HEK293T (cell line): ENCODE results near the gene IRF8.

Source experiments
- CTCF ChIA-PET: fragments of 350-600 bp; formaldehyde crosslinking; extraction: SDS; loops from one replicate; lab custom pipeline; 2021; ENCODE audit warnings: antibody characterized with exemption, inconsistent platforms; lab: Yijun Ruan, JAX
- POLR2A ChIA-PET: fragments of 350-600 bp; formaldehyde crosslinking; extraction: SDS; loops from one replicate; lab custom pipeline; 2020; ENCODE audit warnings: antibody characterized with exemption, inconsistent platforms; lab: Yijun Ruan, JAX
- DNase-seq: peaks from one replicate; pipeline ENCODE4 v3.0.0; 2012; ENCODE audit warnings: mixed read lengths; ENCODE audit errors: extremely low spot score
- ARNT ChIP-seq: fragments of 450-650 bp; IDR thresholded peaks from 2 replicates; pipeline ENCODE4 v1.6.1; 2017; ENCODE audit warnings: mild to moderate bottlenecking
- BHLHE40 ChIP-seq: fragments of 450-650 bp; IDR thresholded peaks from 2 replicates; pipeline ENCODE4 v1.6.1; 2016; ENCODE audit warnings: mild to moderate bottlenecking, moderate library complexity, borderline replicate concordance
- CTBP1 ChIP-seq: fragments of 450-650 bp; IDR thresholded peaks from 2 replicates; pipeline ENCODE4 v1.6.1; 2016; ENCODE audit warnings: borderline replicate concordance
- ELF4 ChIP-seq: fragments of 450-650 bp; IDR thresholded peaks from 2 replicates; pipeline ENCODE4 v1.6.1; 2017; ENCODE audit warnings: antibody characterized with exemption
- FOXA1 ChIP-seq: fragments of 450-650 bp; IDR thresholded peaks from 2 replicates; pipeline ENCODE4 v1.6.1; 2016; ENCODE audit warnings: mild to moderate bottlenecking
- FOXK2 ChIP-seq: fragments of 450-650 bp; IDR thresholded peaks from 2 replicates; pipeline ENCODE4 v1.6.1; 2016; ENCODE audit warnings: mild to moderate bottlenecking
- FOXM1 ChIP-seq: fragments of 450-650 bp; IDR thresholded peaks from 2 replicates; pipeline ENCODE4 v1.6.1; 2017; ENCODE audit warnings: mild to moderate bottlenecking, borderline replicate concordance
- HDGF ChIP-seq: fragments of 450-650 bp; IDR thresholded peaks from 2 replicates; pipeline ENCODE4 v1.6.1; 2017; ENCODE audit warnings: antibody characterized with exemption, borderline replicate concordance
- L3MBTL2 ChIP-seq: fragments of 450-650 bp; conservative IDR thresholded peaks from 2 replicates; pipeline ENCODE4 v1.6.1; 2016; ENCODE audit warnings: mild to moderate bottlenecking
- LEF1 ChIP-seq: fragments of 450-650 bp; IDR thresholded peaks from 2 replicates; pipeline ENCODE4 v1.6.1; 2017; ENCODE audit warnings: mild to moderate bottlenecking, borderline replicate concordance
- NFRKB ChIP-seq: fragments of 450-650 bp; IDR thresholded peaks from 2 replicates; pipeline ENCODE4 v1.6.1; 2016; ENCODE audit warnings: mild to moderate bottlenecking, moderate library complexity
- SP1 ChIP-seq: fragments of 450-650 bp; IDR thresholded peaks from 2 replicates; pipeline ENCODE4 v1.6.1; 2017
- SUZ12 ChIP-seq: fragments of 450-650 bp; IDR thresholded peaks from 2 replicates; pipeline ENCODE4 v1.6.1; 2016; ENCODE audit warnings: mild to moderate bottlenecking
- TARDBP ChIP-seq: fragments of 450-650 bp; IDR thresholded peaks from 2 replicates; pipeline ENCODE4 v1.6.1; 2016
- ZNF384 ChIP-seq: fragments of 450-650 bp; IDR thresholded peaks from 2 replicates; pipeline ENCODE4 v1.6.1; 2016
- TF ChIP-seq, protein P1 (sequence below): fragments of 450-650 bp; IDR thresholded peaks from 2 replicates; pipeline ENCODE4 v1.6.1; 2016

IRF8 gene

DNA sequence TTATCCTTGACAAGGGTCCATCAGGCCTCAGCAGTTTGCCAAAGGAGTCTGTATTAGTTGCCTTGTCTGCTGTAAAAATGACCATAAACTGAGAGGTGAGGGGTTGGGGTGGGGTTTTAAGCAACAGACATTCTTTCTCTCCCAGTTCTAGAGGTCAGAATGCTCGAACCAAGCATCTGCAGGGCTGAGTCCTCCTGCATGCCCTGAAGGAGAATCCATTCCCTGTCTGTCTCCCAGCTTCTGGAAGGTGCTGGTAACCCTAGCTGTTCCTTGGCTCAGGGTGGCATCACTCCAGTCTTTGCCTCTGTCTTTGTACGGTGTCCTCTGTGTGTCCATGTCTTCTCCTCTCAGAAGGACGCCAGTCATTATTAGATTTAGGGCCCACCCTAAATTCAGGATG, 17.5 kb upstream of the IRF8 start:
- ChIA-PET CTCF (no interaction called here), POLR2A (no interaction called here)
- no peak for DNase-seq
- TF ChIP-seq FOXK2 (no peak), HDGF (no peak), ZNF384 (no peak), NFRKB (no peak), ELF4 (no peak), FOXM1 (no peak), FOXA1 (no peak), SP1 (no peak), L3MBTL2 (no peak), ARNT (no peak)
- TF ChIP-seq, protein P1, sequence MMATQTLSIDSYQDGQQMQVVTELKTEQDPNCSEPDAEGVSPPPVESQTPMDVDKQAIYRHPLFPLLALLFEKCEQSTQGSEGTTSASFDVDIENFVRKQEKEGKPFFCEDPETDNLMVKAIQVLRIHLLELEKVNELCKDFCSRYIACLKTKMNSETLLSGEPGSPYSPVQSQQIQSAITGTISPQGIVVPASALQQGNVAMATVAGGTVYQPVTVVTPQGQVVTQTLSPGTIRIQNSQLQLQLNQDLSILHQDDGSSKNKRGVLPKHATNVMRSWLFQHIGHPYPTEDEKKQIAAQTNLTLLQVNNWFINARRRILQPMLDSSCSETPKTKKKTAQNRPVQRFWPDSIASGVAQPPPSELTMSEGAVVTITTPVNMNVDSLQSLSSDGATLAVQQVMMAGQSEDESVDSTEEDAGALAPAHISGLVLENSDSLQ, result no peak

DNA sequence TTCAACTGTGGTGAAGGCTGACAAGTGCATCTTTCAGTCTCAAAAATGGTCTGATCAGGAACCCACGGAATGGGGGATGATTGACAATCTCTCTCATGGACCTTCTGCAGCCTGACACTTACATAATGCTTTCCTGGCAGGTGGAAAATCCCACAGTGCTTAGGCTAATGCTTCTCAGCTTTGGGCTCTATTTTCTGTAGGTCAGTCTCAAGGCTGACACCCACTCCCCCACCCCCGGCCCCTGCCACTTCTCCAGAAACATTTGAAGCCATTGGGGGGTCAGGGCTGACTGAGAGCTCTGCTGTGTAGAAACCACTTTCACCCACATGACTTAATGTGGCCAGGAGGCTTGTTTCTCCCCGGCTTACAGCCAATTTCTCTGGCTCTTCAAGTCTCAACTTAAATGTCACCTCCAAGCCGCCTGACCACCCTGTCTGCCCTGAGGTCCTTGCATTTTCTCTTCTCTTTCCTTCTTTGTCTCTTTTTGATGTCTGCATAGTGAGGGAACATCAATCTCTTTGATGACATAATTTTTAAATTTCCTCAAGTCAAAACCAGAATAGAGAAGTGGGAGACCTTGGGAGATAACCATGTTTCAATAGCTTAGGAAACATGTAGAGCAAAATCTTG, 16.7 kb upstream of the IRF8 start:
- no peak for TF ChIP-seq SP1
- no peak for TF ChIP-seq NFRKB
- TF ChIP-seq L3MBTL2, result no peak
- TF ChIP-seq FOXK2, result no peak
- no peak for TF ChIP-seq FOXM1
- no peak for TF ChIP-seq ZNF384
- TF ChIP-seq SUZ12, result no peak
- TF ChIP-seq ELF4, result no peak
- no peak for TF ChIP-seq TARDBP
- TF ChIP-seq BHLHE40, result no peak
- TF ChIP-seq, protein P1, result no peak
- no peak for TF ChIP-seq ARNT
- TF ChIP-seq FOXA1, result no peak
- TF ChIP-seq HDGF, result no peak
- no peak for TF ChIP-seq LEF1
- ChIA-PET POLR2A (no interaction called here), CTCF (no interaction called here)
- DNase-seq, result no peak

DNA sequence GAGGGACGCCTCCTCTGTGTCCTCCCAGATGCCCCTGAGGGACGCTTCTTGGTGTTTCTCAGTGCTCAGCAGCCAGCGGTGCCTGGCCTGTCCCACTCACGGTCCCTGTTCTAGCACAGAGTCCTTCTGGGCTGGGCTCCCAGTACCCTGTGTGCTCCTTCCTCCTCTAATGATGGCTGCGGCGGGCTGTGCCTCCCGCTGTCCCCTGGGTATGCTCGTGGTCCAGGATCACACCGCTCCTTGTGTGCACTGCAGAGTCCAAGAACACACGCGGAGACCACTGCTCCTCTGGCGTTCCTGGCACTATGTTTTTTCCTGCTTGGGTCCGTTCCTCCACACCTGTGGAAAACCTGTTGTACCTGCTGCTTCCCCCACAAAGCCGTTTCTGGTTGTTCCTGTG, 15.1 kb upstream of the IRF8 start:
- POLR2A ChIA-PET, result no interaction called here
- CTCF ChIA-PET, result no interaction called here
- TF ChIP-seq ELF4 (no peak), CTBP1 (no peak), FOXM1 (no peak), SUZ12 (no peak), SP1 (no peak), FOXA1 (no peak), L3MBTL2 (no peak), NFRKB (no peak), ARNT (no peak), LEF1 (no peak)
- DNase-seq, result no peak

DNA sequence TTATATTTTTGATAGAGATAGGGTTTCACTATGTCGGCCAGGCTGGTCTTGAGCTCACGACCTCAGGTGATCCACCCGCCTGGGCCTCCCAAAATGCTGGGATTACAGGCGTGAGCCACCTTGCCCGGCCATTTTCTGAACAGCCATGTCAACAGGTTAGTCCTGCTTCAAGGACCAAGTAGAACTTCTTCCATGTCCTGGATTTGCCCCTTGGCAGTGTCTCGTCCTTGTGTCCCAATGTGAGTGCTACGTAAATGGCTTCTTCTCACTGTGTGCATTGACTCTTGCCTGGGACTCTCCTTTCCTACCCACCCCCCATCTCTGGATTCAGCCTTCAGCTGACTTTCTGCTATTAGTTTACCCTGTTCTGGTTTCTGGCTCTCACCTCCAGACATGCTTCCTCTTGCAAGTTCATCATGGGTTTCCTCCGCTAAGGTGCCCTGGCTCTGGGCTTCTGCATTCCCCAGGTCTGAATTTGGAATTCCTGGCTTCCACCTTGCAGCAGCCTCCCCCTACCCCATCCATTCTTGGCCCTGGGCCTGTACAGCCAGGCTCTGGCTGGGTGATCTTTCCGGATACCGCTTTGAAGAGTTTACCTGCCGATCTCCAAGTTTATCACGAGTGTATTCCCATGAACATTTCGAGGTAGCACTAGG, 14.0 kb upstream of the IRF8 start:
- ChIA-PET POLR2A (no interaction called here), CTCF (no interaction called here)
- no peak for DNase-seq

DNA sequence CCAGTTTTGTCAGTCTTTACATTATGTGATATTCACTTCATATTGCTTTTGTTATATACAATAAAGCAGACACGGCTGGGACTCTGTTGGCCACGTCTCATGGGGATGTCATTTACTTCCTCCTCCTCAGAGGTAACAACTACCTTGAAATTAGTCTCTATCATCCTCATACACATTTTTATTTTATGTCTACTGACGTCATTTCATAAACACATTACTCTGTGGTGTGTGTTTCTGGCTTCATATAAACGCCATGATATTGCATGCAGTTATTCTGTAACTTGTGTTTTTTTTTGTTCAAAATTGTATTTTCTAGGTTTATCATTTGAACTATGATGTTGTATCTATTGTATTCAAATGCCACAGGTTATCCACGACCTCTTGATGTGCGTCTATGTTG, 13.4 kb upstream of the IRF8 start:
- ChIA-PET CTCF (no interaction called here), POLR2A (interaction anchor here (0.9 kb wide), 1 partner anchor 13 kb away, joined by 3 read pairs; the partner anchor contains the start of gene IRF8)
- no peak for DNase-seq
- no peak for TF ChIP-seq FOXM1
- TF ChIP-seq HDGF, result no peak
- TF ChIP-seq, protein P1, result no peak

More for the DNA sequence above, 14.0 kb upstream of the IRF8 start:
- no peak for TF ChIP-seq ZNF384
- no peak for TF ChIP-seq TARDBP
- no peak for TF ChIP-seq FOXM1
- TF ChIP-seq FOXA1, result no peak
- no peak for TF ChIP-seq HDGF
- TF ChIP-seq BHLHE40, result no peak
- TF ChIP-seq ARNT, result no peak
- TF ChIP-seq, protein P1, result no peak
- no peak for TF ChIP-seq FOXK2
- TF ChIP-seq NFRKB, result no peak
- no peak for TF ChIP-seq SP1
- no peak for TF ChIP-seq LEF1
- no peak for TF ChIP-seq SUZ12
- no peak for TF ChIP-seq CTBP1
- TF ChIP-seq ELF4, result no peak
- no peak for TF ChIP-seq L3MBTL2
